CD4-positive, alpha-beta memory T cell (primary cell): ENCODE measurements around the gene NACC2. TPM values are rescaled to one million over a fixed set of nuclear protein-coding genes. Genes with fewer than 3 reads are reported as not detected.
"Not testable (repeated sequence)": the region's sequence is repeated elsewhere in the genome, so short reads cannot be mapped to it uniquely, and the experiment has no call there.

ENCODE experiments used
- CTCF ChIA-PET: fragments of 350-600 bp; sonication (Branson Sonifier 250); formaldehyde crosslinking; loops from one replicate; lab custom pipeline; 2021; ENCODE audit warnings: inconsistent platforms; ENCODE audit not compliant: partially characterized antibody; lab: Charles Lee
- POLR2A ChIA-PET: fragments of 350-600 bp; sonication (Branson Sonifier 250); formaldehyde crosslinking; loops from one replicate; lab custom pipeline; 2021; ENCODE audit not compliant: partially characterized antibody; lab: Charles Lee
- DNase-seq, 5 donors: peaks; one replicate each; pipeline versions ENCODE4 v3.0.0 to v3.0.0-alpha.2; 2020 to 2022; ENCODE audit warnings: mixed read lengths in 1 of 5
- H3K27ac ChIP-seq: one replicate; pipeline ENCODE4 v1.7.0; 2013; ENCODE audit warnings: low read depth, low read length
- H3K27me3 ChIP-seq: 2 replicates; pipeline ENCODE4 v1.7.0; 2013; ENCODE audit warnings: mild to moderate bottlenecking, low read length, moderate library complexity; ENCODE audit not compliant: insufficient read depth
- H3K36me3 ChIP-seq: 2 replicates; pipeline ENCODE4 v1.7.0; 2013; ENCODE audit warnings: mild to moderate bottlenecking, low read length, moderate library complexity; ENCODE audit not compliant: insufficient read depth
- H3K4me1 ChIP-seq: 2 replicates; pipeline ENCODE4 v1.7.0; 2013; ENCODE audit warnings: mild to moderate bottlenecking, low read length, moderate library complexity; ENCODE audit not compliant: insufficient read depth
- H3K4me3 ChIP-seq, 2 donors: one replicate each; pipeline ENCODE4 v1.7.0; 2013; ENCODE audit warnings: low read length in 2 of 2, mild to moderate bottlenecking in 1 of 2
- H3K9me3 ChIP-seq, 2 donors: one replicate each; pipeline ENCODE4 v1.7.0; 2013; ENCODE audit warnings: low read length in 2 of 2, control low read depth in 1 of 2; ENCODE audit not compliant: control insufficient read depth in 1 of 2
- H3K27ac Mint-ChIP-seq, 7 donors: one replicate each; pipeline ENCODE4 v1.8.0; 2020 to 2021; ENCODE audit warnings: mixed read lengths in 7 of 7, mild to moderate bottlenecking in 6 of 7, inconsistent platforms in 3 of 7, moderate library complexity in 3 of 7
- H3K27me3 Mint-ChIP-seq, 2 donors: one replicate each; pipeline ENCODE4 v1.8.0; 2020 to 2021; ENCODE audit warnings: mixed read lengths in 2 of 2
- H3K36me3 Mint-ChIP-seq, 2 donors: one replicate each; pipeline ENCODE4 v1.8.0; 2020 to 2021; ENCODE audit warnings: mixed read lengths in 2 of 2, inconsistent platforms in 1 of 2, mild to moderate bottlenecking in 1 of 2
- H3K4me1 Mint-ChIP-seq, 4 donors: one replicate each; pipeline ENCODE4 v1.8.0; 2020 to 2021; ENCODE audit warnings: mixed read lengths in 4 of 4, mild to moderate bottlenecking in 1 of 4
- H3K4me3 Mint-ChIP-seq, 8 donors: one replicate each; pipeline ENCODE4 v1.8.0; 2020 to 2021; ENCODE audit warnings: mixed read lengths in 8 of 8, mild to moderate bottlenecking in 7 of 8, moderate library complexity in 6 of 8, inconsistent platforms in 3 of 8
- H3K9me3 Mint-ChIP-seq, 8 donors: one replicate each; pipeline ENCODE4 v1.8.0; 2020 to 2021; ENCODE audit warnings: mixed read lengths in 8 of 8, mild to moderate bottlenecking in 5 of 8, inconsistent platforms in 3 of 8, moderate library complexity in 1 of 8
- intact Hi-C: fragments of 100-400 bp; cut with micrococcal nuclease; formaldehyde crosslinking; loops from one replicate; pipeline ENCODE4 v1.15.1; 2023
- polyA plus RNA-seq, 2 donors: library from polyadenylated mRNA; unstranded; fragments of 300-500 nt; fragmentation: Illumina TruSeq; gene quantifications; one replicate each; pipeline ENCODE4 v1.2.3, GENCODE V29; 2021
- total RNA-seq, 2 experiments: library from RNA; stranded (reverse); gene quantifications; one replicate each; pipeline ENCODE4 v1.2.3, GENCODE V29; 2021

The NACC2 gene
- total and polyA plus RNA-seq, 4 experiments from 2014 or later, result 0.58 to 12.2 (median 7.1) TPM

DNA sequence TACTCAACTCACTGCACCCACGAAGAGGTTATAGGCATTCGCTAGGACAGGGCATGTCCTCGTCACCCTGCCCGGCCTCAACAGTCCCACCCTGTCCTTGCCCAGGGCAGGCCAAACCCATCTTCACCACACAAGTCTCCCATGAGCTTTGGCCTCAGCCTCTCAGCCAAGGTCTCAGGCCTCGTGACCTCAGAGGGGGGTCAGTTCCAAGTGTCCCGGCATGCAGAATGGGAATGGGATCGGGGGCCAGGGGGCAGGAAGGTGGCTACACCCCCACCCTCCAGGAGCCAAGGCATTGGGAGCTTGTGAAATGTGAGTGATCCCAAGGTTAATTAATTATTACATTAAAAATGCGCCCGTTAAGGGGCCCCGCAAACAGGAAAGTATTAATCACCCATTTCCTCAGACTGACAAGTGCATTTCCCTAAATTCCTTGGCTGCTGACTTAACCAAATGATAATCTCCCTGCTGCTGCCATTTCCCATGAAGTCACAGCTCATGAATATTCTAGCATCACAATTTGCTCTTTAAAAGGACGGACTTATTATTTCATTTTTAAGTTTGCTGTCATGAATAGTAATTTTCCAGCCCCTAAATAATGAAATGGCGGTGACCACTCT, 125.9 kb downstream of the NACC2 start:
- peaks cover 6 to 9% (median 7%) of the 10 kb centered on the region in 4 donors for H3K4me1 Mint-ChIP-seq
- no peak overlapping the region for H3K27ac Mint-ChIP-seq
- H3K4me3 ChIP-seq, result no peak overlapping the region
- H3K27me3 ChIP-seq, result no peaks in the 10 kb centered on the region
- H3K4me1 ChIP-seq, result peaks cover 10% of the 10 kb centered on the region
- ChIA-PET POLR2A (no interaction called here), CTCF (interaction anchor here (0.7 to 1.7 kb wide), 2 partner anchors 10 to 158 kb away, joined by 3 read pairs; no protein-coding TSS in a partner anchor)
- H3K9me3 ChIP-seq, result no peaks in the 10 kb centered on the region
- peaks cover 6 to 7% of the 10 kb centered on the region in 2 donors for H3K27me3 Mint-ChIP-seq
- DNase-seq, result no peak
- H3K36me3 Mint-ChIP-seq, result peaks cover 0 to 1% of the 10 kb centered on the region in 2 donors
- H3K27ac ChIP-seq, result no peak overlapping the region
- no peak overlapping the region for H3K4me3 Mint-ChIP-seq
- peaks cover 0 to 4% (median 0%) of the 10 kb centered on the region in 8 donors for H3K9me3 Mint-ChIP-seq
- intact Hi-C loops, result no loop called here
- H3K36me3 ChIP-seq, result no peaks in the 10 kb centered on the region

DNA sequence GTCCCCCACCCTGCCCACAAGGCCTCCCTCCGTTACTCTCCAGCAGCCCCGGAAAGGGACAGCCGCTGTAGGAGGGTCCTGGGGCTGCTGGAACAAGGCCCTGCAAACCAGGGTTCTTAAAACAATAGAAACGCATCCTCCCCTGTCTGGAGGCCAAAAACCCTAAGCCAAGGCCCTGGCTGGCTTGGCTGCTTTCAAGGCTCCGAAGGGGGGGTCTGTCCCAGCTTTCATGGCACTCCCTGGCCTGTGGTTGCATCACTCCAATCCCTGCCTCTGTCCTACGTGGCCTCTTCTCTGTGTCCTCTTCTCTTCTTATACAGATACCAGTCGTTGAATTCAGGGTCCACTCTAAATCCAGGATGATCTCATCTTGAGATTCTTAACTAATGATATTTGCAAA, 126.5 kb downstream of the NACC2 start:
- Histone ChIP-seq H3K27ac (no peak overlapping the region), H3K27me3 (no peaks in the 10 kb centered on the region), H3K9me3 (no peaks in the 10 kb centered on the region), H3K4me1 (peaks cover 10% of the 10 kb centered on the region), H3K36me3 (no peaks in the 10 kb centered on the region), H3K4me3 (no peak overlapping the region)
- Mint-ChIP-seq H3K27me3 (peaks cover 6 to 8% of the 10 kb centered on the region in 2 donors), H3K9me3 (peaks cover 0 to 4% (median 0%) of the 10 kb centered on the region in 8 donors), H3K36me3 (peaks cover 0 to 1% of the 10 kb centered on the region in 2 donors), H3K27ac (peak overlapping the region in 1 of 7 donors; percentile 55), H3K4me1 (peaks cover 6 to 9% (median 7%) of the 10 kb centered on the region in 4 donors), H3K4me3 (no peak overlapping the region)
- POLR2A ChIA-PET, result interaction anchor here (1.9 kb wide), 1 partner anchor 153 kb away, joined by 8 read pairs; no protein-coding TSS in a partner anchor
- DNase-seq, result no peak
- CTCF ChIA-PET, result interaction anchor here (1.0 to 3.4 kb wide), 5 partner anchors 8 to 158 kb away, joined by 3 to 64 read pairs (median 6); no protein-coding TSS in a partner anchor
- intact Hi-C loops, result no loop called here

DNA sequence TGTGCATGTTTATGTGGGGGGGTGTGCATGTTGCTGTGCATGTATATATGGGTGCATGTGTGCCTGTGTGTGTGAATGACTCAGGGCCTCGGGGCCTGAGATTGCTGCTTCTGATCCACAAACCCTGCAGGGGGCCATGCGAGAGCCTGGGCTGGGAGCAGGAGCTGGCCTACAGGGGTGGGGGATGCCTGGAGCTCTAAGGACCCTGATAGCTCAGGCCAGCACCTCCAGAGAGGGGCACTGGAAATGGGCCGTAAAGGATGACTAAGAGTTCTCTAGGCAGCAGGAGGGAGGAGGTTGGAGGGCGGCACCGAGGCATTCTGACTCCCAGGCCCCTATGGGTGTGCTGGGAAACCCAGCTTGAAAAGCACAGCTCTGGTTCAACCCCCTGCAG, 127.0 kb downstream of the NACC2 start:
- no peaks in the 10 kb centered on the region for H3K36me3 ChIP-seq
- Mint-ChIP-seq H3K27ac (peak overlapping the region in 2 of 7 donors; percentile 79 to 91), H3K4me3 (peak overlapping the region in 1 of 8 donors; percentile 13), H3K9me3 (peaks cover 0 to 4% (median 0%) of the 10 kb centered on the region in 8 donors), H3K4me1 (peaks cover 6 to 9% (median 7%) of the 10 kb centered on the region in 4 donors), H3K27me3 (peaks cover 7 to 10% of the 10 kb centered on the region in 2 donors), H3K36me3 (peaks cover 0 to 1% of the 10 kb centered on the region in 2 donors)
- ChIA-PET CTCF (interaction anchor here (1.0 to 3.4 kb wide), 7 partner anchors 8 to 159 kb away, joined by 3 to 64 read pairs (median 4); no protein-coding TSS in a partner anchor), POLR2A (interaction anchor here (1.2 to 1.9 kb wide), 3 partner anchors 142 to 154 kb away, joined by 3 to 8 read pairs (median 4); no protein-coding TSS in a partner anchor)
- H3K27ac ChIP-seq, result no peak overlapping the region
- H3K9me3 ChIP-seq, result no peaks in the 10 kb centered on the region
- DNase-seq, result no peak
- H3K4me3 ChIP-seq, result no peak overlapping the region
- H3K27me3 ChIP-seq, result no peaks in the 10 kb centered on the region
- intact Hi-C loops, result no loop called here
- peaks cover 10% of the 10 kb centered on the region for H3K4me1 ChIP-seq

DNA sequence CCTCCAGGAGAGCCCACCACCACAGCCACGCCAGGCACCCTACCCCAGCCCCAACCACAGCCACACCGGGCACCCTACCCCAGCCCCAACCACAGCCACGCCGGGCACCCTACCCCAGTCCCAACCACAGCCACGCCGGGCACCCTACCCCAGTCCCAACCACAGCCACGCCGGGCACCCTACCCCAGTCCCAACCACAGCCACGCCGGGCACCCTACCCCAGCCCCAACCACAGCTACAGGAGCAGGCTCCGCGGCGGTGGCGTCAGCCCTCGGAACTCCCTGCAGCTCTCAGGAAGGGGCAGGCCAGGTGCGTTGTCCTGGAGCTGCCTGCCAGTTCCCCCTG, 128.2 kb downstream of the NACC2 start:
- not testable (repeated sequence) for H3K4me3 Mint-ChIP-seq, H3K27me3 Mint-ChIP-seq, H3K27me3 ChIP-seq, H3K4me3 ChIP-seq, H3K36me3 Mint-ChIP-seq, H3K27ac ChIP-seq, H3K9me3 Mint-ChIP-seq, H3K36me3 ChIP-seq, DNase-seq, H3K27ac Mint-ChIP-seq, H3K9me3 ChIP-seq
- ChIA-PET POLR2A (interaction anchor here (1.2 to 1.9 kb wide), 3 partner anchors 143 to 155 kb away, joined by 3 to 8 read pairs (median 4); no protein-coding TSS in a partner anchor), CTCF (interaction anchor here (0.8 to 3.4 kb wide), 12 partner anchors 9 to 162 kb away, joined by 3 to 64 read pairs (median 4); no protein-coding TSS in a partner anchor)
- intact Hi-C loops, result loop anchor here (1.0 kb wide), 1 partner anchor 156 kb away; no protein-coding TSS in a partner anchor
- H3K4me1 ChIP-seq, result peaks cover 12% of the 10 kb centered on the region
- H3K4me1 Mint-ChIP-seq, result peaks cover 6 to 16% (median 11%) of the 10 kb centered on the region in 4 donors

DNA sequence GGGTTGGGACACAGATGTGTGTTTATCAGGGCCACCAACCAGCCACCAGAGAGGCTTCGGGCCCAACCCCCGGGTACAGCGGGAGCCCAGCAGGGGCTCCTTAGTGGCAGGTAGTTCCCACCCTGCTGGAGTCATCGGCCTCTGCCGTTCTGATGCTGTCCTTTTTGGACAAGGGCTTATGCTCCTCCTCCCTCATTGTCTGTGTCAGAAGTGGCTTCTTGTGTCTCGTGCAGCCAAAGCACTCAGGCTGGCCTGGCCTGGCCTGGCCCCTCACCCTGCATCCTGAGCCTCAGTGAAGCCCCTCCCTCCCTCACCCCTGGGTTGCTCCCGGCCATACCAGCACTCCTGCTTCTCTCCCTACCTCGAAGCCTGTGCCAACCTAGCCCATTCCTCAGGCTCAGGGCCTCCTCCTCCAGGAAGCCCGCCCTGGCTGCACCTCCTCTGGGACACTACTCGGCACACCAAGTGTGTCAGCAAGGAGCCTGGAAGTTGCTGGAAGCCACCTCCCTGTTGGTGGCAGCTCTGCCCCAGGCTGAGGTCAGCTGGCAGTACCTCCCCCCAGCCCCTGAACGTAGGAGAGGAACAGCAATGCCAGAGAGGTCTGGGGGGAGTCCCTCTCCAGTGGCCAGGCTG, 129.8 kb downstream of the NACC2 start:
- DNase-seq, result no peak
- Mint-ChIP-seq H3K4me1 (peaks cover 8 to 25% (median 18%) of the 10 kb centered on the region in 4 donors), H3K4me3 (no peak overlapping the region), H3K27ac (peak overlapping the region in 2 of 7 donors; percentile 8 to 32), H3K36me3 (peaks cover 0 to 9% of the 10 kb centered on the region in 2 donors), H3K9me3 (peaks cover 0 to 2% (median 0%) of the 10 kb centered on the region in 8 donors), H3K27me3 (peaks cover 6 to 10% of the 10 kb centered on the region in 2 donors)
- POLR2A ChIA-PET, result no interaction called here
- CTCF ChIA-PET, result interaction anchor here (3.4 kb wide), 1 partner anchor 156 kb away, joined by 64 read pairs; no protein-coding TSS in a partner anchor
- H3K27ac ChIP-seq, result no peak overlapping the region
- H3K4me3 ChIP-seq, result no peak overlapping the region
- H3K27me3 ChIP-seq, result no peaks in the 10 kb centered on the region
- H3K36me3 ChIP-seq, result no peaks in the 10 kb centered on the region
- peaks cover 21% of the 10 kb centered on the region for H3K4me1 ChIP-seq
- intact Hi-C loops, result no loop called here
- no peaks in the 10 kb centered on the region for H3K9me3 ChIP-seq

DNA sequence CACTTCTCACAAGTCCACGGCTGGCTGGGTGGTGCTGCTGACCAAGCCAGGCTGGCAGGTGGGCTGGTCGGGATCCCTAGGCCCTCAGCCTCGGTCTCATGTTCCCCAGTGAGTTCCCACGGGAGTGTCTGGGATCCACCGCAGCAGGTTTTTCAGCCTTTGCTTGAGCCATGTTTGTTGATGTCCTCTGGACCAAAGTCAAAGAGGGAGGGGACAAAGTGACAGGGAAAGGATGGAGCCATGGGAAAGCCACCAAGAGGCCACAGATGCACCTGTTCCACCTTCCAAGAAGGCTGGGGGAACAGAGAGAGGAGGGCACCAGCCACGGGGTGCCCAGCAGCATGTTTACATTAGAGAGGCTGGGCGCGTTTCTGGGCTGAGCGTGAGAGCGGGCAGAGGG, 131.2 kb downstream of the NACC2 start:
- Mint-ChIP-seq H3K36me3 (peaks cover 0 to 9% of the 10 kb centered on the region in 2 donors), H3K4me1 (peaks cover 14 to 37% (median 25%) of the 10 kb centered on the region in 4 donors), H3K27ac (peak overlapping the region in 2 of 7 donors; percentile 47 to 76), H3K27me3 (peaks cover 6 to 10% of the 10 kb centered on the region in 2 donors), H3K9me3 (peaks cover 0 to 2% (median 0%) of the 10 kb centered on the region in 8 donors), H3K4me3 (peak overlapping the region in 1 of 8 donors; percentile 24)
- Histone ChIP-seq H3K27ac (no peak overlapping the region), H3K27me3 (no peaks in the 10 kb centered on the region), H3K4me1 (peaks cover 30% of the 10 kb centered on the region), H3K4me3 (no peak overlapping the region), H3K9me3 (no peaks in the 10 kb centered on the region), H3K36me3 (no peaks in the 10 kb centered on the region)
- intact Hi-C loops, result no loop called here
- ChIA-PET CTCF (no interaction called here), POLR2A (no interaction called here)
- no peak for DNase-seq

DNA sequence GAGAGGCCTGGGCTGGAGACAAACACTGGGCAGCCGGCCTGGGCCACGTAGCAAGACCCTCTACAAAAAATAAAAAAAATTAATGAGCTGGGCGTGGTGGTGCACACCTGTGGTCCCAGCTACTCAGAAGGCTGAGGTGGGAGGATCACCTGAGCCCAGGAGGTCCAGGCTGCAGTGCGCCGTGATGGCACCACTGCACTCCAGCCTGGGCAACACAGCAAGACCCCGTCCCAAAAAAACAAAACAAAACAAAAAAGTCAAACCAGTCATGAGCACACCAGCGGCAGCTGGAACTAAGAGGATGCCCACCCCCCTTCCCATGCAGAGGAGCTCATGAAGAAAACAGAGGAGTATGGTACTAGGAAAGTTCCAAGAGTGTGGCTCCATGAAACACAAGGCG, 131.8 kb downstream of the NACC2 start:
- CTCF ChIA-PET, result no interaction called here
- Mint-ChIP-seq H3K27me3 (peaks cover 6 to 10% of the 10 kb centered on the region in 2 donors), H3K27ac (peak overlapping the region in 2 of 7 donors; percentile 76 to 81), H3K4me3 (no peak overlapping the region), H3K9me3 (peaks cover 0 to 2% (median 0%) of the 10 kb centered on the region in 8 donors), H3K36me3 (peaks cover 0 to 9% of the 10 kb centered on the region in 2 donors), H3K4me1 (peaks cover 16 to 43% (median 28%) of the 10 kb centered on the region in 4 donors)
- intact Hi-C loops, result no loop called here
- no peak overlapping the region for H3K4me3 ChIP-seq
- POLR2A ChIA-PET, result interaction anchor here (0.8 kb wide), 1 partner anchor 155 kb away, joined by 3 read pairs; the partner anchor contains the start of gene TMEM250
- no peaks in the 10 kb centered on the region for H3K9me3 ChIP-seq
- H3K36me3 ChIP-seq, result no peaks in the 10 kb centered on the region
- DNase-seq, result no peak
- no peak overlapping the region for H3K27ac ChIP-seq
- peaks cover 30% of the 10 kb centered on the region for H3K4me1 ChIP-seq
- no peaks in the 10 kb centered on the region for H3K27me3 ChIP-seq
